ENCODE results near the gene CDCP1. TPM values are rescaled to one million over a fixed set of nuclear protein-coding genes. Genes with fewer than 3 reads are reported as not detected.
"Not testable (repeated sequence)": the region's sequence is repeated elsewhere in the genome, so short reads cannot be mapped to it uniquely, and the experiment has no call there.

The CDCP1 gene
- total RNA-seq, 8 experiments from 2014 or later: under 0.01 to 0.51 (median 0.23) TPM

DNA sequence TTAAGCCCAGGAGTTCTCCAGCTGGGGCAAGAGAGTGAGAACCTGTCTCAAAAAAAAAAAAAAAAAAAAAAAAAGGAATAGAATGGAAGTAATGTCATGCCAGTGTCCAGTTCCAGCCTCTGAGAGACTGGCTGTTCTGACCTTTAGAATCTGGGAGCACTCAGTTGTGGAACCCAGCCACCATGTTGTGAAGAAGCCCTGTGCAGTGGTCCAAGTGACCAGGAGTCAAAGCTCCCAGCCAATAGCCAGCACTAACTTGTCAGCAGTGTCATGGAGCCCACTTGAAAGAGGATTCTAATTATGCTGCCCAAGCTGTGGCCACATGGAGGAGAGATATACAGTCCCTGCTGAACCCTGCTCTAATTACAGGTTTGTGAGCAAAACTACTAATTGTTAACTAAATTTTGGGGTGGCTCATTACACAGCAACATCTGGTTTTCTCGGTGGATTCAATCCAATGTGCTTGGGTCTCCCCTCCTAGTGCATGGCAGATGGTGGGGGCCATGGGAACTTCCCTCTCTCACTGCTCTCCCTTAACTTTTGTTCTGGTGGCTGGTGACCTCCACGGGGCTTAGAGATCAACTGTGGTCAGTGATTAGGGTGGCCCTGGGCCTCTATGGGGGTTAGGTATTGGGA, 64.6 kb downstream of the CDCP1 start:
- no peak for ATAC-seq (replicated peaks in 6 of 8)
- no peak overlapping the region for H3K4me3 ChIP-seq
- H3K27ac ChIP-seq: no peak overlapping the region
- in situ Hi-C loops (cut with MboI; ENCODE audit: low pct_unique_long_range_greater_than_20kb in 2 of 9, low sequenced_read_pairs in 9 of 9, unreplicated experiment in 9 of 9): no loop called here
- 0 to 100% (median 86%) methylated on average over 1 to 2 of the region's 2 CpGs; no CpG with 5 or more reads in 5 of the 10 experiments for WGBS, 10 experiments
- no peaks in the 10 kb centered on the region for H3K4me1 ChIP-seq (replicated peaks in 1 of 2)

DNA sequence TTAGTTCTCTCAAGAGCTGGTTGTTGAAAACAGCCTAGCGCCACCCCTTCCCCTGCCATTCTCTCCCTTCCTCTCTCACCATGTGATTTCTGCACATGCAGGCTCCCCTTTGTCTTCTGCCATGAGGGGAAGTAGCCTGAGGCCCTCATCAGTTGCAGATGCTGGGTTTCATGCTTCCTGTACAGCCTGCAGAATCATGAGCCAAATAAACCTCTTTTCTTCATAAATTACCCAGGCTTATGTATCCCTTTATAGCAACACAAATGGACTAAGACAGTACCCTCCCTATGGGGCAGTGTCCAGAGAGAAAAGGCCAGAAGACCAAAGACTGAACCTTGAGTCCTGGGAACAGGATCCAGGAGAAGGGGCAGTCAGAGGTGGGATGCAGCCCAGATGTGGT, 65.4 kb downstream of the CDCP1 start:
- WGBS, 10 experiments: 40 to 100% (median 89%) methylated on average over 1 of the region's 1 CpG; no CpG with 5 or more reads in 5 of the 10 experiments
- no peak overlapping the region for H3K4me3 ChIP-seq
- no peaks in the 10 kb centered on the region for H3K4me1 ChIP-seq (replicated peaks in 1 of 2)
- no peak for ATAC-seq (replicated peaks in 6 of 8)
- no peak overlapping the region for H3K27ac ChIP-seq
- in situ Hi-C loops (cut with MboI; ENCODE audit: low pct_unique_long_range_greater_than_20kb in 2 of 9, low sequenced_read_pairs in 9 of 9, unreplicated experiment in 9 of 9): no loop called here

DNA sequence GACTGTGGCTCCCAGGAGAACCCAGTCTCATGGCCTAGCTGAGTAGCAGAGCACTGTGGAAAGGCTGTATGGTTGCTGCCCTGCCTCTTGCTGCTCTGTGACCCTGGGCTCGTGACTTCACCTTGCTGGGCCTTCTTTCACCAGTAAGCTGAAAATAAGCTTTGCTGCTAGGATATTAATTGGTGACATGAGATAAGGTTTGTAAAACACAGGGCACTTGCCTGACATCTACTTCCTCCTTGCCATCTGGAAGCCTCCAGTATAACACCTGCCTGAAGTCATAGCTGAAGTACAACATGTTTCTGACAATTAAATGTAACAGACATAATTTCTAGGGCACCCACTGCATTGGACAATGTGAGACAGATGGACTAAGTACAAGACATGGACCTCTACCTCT, 66.5 kb downstream of the CDCP1 start:
- no peak for ATAC-seq (replicated peaks in 6 of 8)
- H3K4me3 ChIP-seq: no peak overlapping the region
- 50 to 100% (median 80%) methylated on average over 1 of the region's 1 CpG; no CpG with 5 or more reads in 6 of the 10 experiments for WGBS, 10 experiments
- H3K27ac ChIP-seq: no peak overlapping the region
- H3K4me1 ChIP-seq (replicated peaks in 1 of 2): no peaks in the 10 kb centered on the region
- in situ Hi-C loops (cut with MboI; ENCODE audit: low pct_unique_long_range_greater_than_20kb in 2 of 9, low sequenced_read_pairs in 9 of 9, unreplicated experiment in 9 of 9): no loop called here

DNA sequence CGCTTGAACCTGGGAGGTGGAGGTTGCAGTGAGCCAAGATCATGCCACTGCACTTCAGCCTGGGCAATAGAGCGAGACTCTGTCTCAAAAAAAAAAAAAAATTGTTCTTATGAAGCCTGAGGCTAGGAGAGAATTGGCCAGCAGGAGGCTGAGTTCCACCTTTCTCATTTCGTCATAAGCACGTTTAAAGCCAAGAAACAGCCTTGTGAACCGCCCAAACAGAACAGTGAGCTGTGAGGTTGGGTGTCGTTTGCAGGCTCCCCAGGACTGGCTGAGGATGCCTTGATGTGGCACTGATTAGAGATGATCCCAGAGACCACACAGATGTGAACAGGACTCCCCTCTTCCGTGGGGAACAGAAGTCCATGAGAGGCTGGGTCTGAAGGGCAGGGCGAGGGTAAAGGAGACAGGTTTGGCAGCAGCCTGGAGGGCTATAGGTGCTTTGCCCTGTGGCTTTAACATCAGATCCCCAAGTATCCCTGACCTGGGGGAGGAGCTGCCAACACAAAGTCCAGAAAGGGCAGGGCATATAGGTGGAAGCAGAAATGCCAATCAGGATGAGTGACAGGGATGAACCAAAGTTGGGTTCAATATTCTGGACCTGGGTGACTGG, 67.2 kb downstream of the CDCP1 start:
- Histone ChIP-seq H3K4me1 (replicated peaks in 1 of 2) (no peaks in the 10 kb centered on the region), H3K27ac (no peak overlapping the region), H3K4me3 (no peak overlapping the region)
- peak in 2 of 8 experiments; percentile 13 to 36 for ATAC-seq (replicated peaks in 6 of 8)
- in situ Hi-C loops (cut with MboI; ENCODE audit: low pct_unique_long_range_greater_than_20kb in 2 of 9, low sequenced_read_pairs in 9 of 9, unreplicated experiment in 9 of 9): no loop called here
- WGBS, 10 experiments: 77 to 100% (median 89%) methylated on average over 2 to 6 of the region's 8 CpGs; no CpG with 5 or more reads in 3 of the 10 experiments

DNA sequence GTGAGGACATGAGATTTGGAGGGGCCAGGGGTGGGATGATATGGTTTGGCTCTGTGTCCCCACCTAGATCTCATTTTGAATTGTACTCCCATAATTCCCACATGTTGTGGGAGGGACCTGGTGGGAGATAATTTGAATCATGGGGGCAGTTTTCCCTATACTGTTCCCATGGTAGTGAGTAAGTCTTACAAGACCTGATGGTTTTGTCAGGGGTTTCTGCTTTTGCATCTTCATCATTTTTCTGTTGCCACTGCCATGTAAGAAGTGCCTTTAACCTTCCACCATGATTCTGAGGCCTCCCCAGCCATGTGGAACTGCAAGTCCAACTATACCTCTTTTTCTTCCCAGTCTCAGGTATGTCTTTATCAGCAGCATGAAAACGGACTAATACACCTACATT, 67.9 kb downstream of the CDCP1 start:
- H3K4me1 ChIP-seq (replicated peaks in 1 of 2); in situ Hi-C loops (cut with MboI; ENCODE audit: low pct_unique_long_range_greater_than_20kb in 2 of 9, low sequenced_read_pairs in 9 of 9, unreplicated experiment in 9 of 9); ATAC-seq (replicated peaks in 6 of 8); H3K4me3 ChIP-seq; H3K27ac ChIP-seq: not testable (repeated sequence)
- 20 to 88% (median 67%) methylated on average over 1 of the region's 1 CpG; no CpG with 5 or more reads in 4 of the 10 experiments for WGBS, 10 experiments

DNA sequence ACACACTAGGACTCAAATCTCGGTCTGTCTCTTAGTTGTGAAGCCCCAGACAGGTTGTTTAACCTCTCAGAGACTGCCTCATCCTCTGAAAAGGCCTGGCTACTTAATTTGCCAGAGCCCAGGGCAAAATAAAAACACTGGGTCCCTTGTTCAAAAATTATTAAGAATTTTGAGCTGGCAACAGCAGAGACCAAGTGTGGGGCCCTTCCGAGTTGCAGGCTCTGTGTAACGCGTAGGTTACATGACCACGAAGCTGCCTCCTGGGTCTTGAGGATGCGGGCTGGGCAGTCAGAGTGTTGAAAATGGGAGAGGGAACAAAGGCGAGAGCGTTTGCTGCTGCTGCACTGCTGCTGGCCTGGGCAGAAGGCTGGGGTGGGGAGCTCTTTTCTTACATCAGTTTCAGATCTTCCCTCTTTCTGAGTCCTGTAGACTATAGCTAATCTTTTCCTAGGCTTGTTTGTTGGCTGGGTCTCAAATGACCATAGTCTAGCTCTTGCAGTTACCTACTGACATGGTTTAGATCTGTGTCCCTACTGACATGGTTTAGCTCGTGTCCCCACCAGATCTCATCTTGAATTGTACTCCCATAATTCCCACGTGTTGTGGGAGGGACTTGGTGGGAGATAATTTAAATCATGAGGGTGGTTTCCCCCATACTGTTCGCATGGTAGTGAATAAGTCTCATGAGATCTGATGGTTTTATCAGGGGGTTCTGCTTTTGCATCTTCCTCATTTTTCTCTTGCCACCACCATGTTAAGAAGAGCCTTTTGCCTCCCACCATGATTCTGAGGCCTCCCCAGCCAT, 70.2 kb downstream of the CDCP1 start:
- 20 to 96% (median 78%) methylated on average over 1 to 9 of the region's 11 CpGs for WGBS, 10 experiments
- Histone ChIP-seq H3K4me3 (no peak overlapping the region), H3K27ac (no peak overlapping the region), H3K4me1 (replicated peaks in 1 of 2) (no peaks in the 10 kb centered on the region)
- in situ Hi-C loops (cut with MboI; ENCODE audit: low pct_unique_long_range_greater_than_20kb in 2 of 9, low sequenced_read_pairs in 9 of 9, unreplicated experiment in 9 of 9): no loop called here
- no peak for ATAC-seq (replicated peaks in 6 of 8)

DNA sequence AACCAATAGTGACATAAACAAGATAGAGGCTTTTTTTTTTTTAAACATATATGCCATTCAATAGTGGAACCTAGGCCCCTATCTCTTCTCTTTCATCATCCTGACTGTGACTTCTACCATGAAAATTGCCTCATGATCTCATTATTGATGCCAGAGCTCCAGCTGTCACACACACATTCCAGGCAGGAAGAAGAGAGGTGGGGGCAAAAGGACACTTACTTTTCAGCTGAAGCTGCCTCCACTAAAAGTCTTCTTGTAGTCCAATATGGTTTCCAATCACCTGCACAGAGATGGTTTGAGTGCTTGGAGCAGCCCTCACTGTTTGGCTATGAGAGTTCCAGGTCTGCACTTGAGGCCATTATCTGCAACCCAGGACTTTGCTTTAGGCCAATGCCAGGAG, 75.1 kb downstream of the CDCP1 start:
- no peak overlapping the region for H3K4me3 ChIP-seq
- peaks cover 0 to 4% of the 10 kb centered on the region in 2 donors for H3K4me1 ChIP-seq (replicated peaks in 1 of 2)
- no peak for ATAC-seq (replicated peaks in 6 of 8)
- H3K27ac ChIP-seq: no peak overlapping the region
- in situ Hi-C loops (cut with MboI; ENCODE audit: low pct_unique_long_range_greater_than_20kb in 2 of 9, low sequenced_read_pairs in 9 of 9, unreplicated experiment in 9 of 9): no loop called here

DNA sequence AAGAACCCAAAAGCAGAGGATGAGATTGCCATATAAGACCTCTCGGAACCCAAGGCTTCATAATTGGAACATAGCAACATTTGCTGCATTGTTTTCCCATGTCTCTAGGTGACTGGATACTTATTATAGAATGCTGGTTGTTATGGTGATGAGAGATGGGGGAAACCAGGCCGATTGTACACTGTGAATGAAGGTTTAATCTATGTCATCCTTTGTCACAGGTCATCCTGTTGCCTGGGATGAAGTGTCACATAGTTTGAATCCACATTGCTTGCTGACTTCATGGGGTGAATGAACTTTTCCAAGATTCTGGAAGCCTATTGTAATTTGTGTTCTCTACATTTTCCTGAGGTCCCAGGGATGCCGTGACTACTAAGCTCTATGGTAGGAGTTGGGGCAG, 78.2 kb downstream of the CDCP1 start:
- 20 to 100% (median 66%) methylated on average over 1 to 3 of the region's 3 CpGs; no CpG with 5 or more reads in 3 of the 10 experiments for WGBS, 10 experiments
- H3K4me3 ChIP-seq: no peak overlapping the region
- in situ Hi-C loops (cut with MboI; ENCODE audit: low pct_unique_long_range_greater_than_20kb in 2 of 9, low sequenced_read_pairs in 9 of 9, unreplicated experiment in 9 of 9): no loop called here
- peak overlapping the region in 1 of 2 donors; percentile 10 for H3K27ac ChIP-seq
- peaks cover 0 to 4% of the 10 kb centered on the region in 2 donors for H3K4me1 ChIP-seq (replicated peaks in 1 of 2)
- peak in 3 of 8 experiments; percentile 62 to 96 (median 68) for ATAC-seq (replicated peaks in 6 of 8)

DNA sequence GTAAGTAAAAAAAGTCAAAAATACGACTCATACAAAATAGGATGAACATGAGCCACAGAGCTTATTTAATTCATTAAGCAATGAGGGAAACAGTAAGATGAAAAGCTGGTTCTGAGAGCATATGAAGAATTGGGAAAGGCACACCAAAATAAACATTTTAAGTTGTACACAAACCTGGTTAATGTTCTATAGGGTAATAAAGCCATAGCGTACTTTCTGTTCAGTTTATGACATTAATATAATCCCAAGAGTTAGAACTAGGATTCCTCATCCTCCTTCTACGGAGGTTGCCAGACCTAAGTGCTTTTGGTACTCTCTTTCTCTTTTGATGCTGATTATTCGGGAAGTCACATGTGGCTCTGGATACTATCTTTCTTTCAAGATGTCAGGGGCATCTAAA, 78.7 kb downstream of the CDCP1 start:
- WGBS, 10 experiments: 38 to 100% (median 83%) methylated on average over 1 to 3 of the region's 4 CpGs; no CpG with 5 or more reads in 1 of the 10 experiments
- Histone ChIP-seq H3K4me1 (replicated peaks in 1 of 2) (peaks cover 0 to 4% of the 10 kb centered on the region in 2 donors), H3K27ac (no peak overlapping the region), H3K4me3 (no peak overlapping the region)
- no peak for ATAC-seq (replicated peaks in 6 of 8)
- in situ Hi-C loops (cut with MboI; ENCODE audit: low pct_unique_long_range_greater_than_20kb in 2 of 9, low sequenced_read_pairs in 9 of 9, unreplicated experiment in 9 of 9): no loop called here

DNA sequence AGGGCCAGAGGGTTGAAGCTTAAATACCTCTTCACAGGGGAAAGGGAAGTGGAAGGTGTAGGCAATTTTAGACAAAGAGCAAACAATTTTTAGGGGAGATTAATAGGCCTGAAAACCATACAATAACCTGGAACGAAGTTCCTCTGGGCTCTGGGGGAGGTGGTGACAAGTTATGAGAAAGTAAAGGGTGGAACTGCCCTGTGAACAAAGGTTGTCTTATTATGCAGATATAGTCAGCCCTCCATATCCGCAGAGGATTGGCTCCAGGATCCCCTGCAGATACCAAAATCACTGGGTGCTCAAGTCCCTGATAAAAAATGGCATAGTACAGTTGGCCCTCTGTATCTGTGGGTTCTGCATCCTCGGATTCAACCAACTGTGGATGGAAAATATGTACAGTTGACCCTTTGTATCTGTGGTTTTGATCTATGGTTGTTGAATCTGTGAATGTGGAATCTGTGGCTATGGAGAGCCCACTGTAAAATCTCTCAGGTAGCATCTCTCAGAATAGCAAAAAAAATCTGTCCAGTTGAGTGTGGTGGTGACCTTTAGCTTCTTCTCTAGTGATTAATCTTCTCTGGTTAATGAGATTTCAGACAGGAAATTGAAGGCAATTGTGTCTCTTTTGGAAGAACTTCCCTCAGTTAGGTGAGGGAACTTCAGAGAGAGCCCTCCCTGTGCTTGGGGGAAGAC, 79.9 kb downstream of the CDCP1 start:
- no peak for ATAC-seq (replicated peaks in 6 of 8)
- in situ Hi-C loops (cut with MboI; ENCODE audit: low pct_unique_long_range_greater_than_20kb in 2 of 9, low sequenced_read_pairs in 9 of 9, unreplicated experiment in 9 of 9): no loop called here
- Histone ChIP-seq H3K4me3 (no peak overlapping the region), H3K4me1 (replicated peaks in 1 of 2) (peaks cover 0 to 4% of the 10 kb centered on the region in 2 donors), H3K27ac (no peak overlapping the region)
- WGBS, 10 experiments: 40 to 100% (median 80%) methylated on average over 1 to 3 of the region's 3 CpGs; no CpG with 5 or more reads in 3 of the 10 experiments

DNA sequence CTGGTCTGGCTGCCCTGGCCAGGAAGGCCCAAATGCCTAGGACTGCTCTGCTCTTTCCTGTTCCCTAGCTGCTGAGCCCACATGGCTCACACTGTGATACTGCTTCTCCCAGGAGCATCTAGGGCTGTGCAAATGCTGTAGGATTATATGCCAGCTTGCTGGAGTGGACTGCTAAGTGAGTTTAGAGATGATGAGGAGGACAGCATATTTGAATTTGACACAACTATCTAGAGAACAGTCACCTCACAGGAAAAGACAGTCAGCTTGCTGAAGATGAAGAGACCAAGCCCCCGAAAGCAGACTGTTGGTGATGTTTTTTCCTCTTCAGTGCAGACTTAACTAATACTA, 80.8 kb downstream of the CDCP1 start:
- in situ Hi-C loops (cut with MboI; ENCODE audit: low pct_unique_long_range_greater_than_20kb in 2 of 9, low sequenced_read_pairs in 9 of 9, unreplicated experiment in 9 of 9): no loop called here
- 75 to 100% (median 92%) methylated on average over 1 of the region's 1 CpG; no CpG with 5 or more reads in 4 of the 10 experiments for WGBS, 10 experiments
- H3K4me3 ChIP-seq: no peak overlapping the region
- ATAC-seq (replicated peaks in 6 of 8): no peak
- no peak overlapping the region for H3K27ac ChIP-seq
- H3K4me1 ChIP-seq (replicated peaks in 1 of 2): peaks cover 0 to 4% of the 10 kb centered on the region in 2 donors

DNA sequence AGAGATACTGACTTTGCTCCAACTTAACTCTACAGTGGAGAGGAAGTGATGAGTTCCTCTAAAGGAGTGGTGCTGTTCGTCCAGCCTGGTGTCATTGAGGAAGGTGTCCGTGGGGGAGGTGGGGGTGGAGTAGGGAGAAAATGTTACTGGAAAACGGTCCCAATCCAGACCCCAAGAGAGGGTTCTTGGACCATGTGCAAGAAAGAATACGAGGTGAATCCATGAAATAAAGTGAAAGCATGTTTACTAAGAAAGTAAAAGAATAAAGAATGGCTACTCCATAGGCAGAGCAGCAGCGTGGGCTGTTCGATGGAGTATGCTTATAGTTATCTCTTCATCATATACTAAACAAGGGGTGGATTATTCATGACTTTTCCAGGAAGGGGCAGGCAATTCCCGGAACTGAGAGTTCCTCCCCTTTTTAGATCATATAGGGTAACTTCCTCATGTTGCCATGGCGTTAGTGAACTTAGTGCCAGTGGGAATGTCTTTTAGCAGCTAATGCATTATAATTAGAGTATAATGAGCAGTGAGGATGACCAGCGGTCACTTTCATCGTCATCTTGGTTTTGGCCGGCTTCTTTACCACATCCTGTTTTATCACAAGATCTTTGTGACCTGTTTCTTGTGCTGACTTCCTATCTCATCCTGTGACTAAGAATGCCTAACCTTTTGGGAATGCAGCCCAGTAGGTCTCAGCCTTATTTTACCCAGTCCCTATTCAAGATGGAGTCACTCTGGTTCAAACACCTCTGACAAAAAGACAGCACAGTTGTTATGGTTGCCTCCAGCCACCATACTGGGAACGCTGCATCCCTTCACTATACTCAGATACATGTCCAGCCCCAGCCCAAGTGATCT, 81.4 kb downstream of the CDCP1 start:
- in situ Hi-C loops (cut with MboI; ENCODE audit: low pct_unique_long_range_greater_than_20kb in 2 of 9, low sequenced_read_pairs in 9 of 9, unreplicated experiment in 9 of 9): no loop called here
- 19 to 100% (median 70%) methylated on average over 1 to 10 of the region's 12 CpGs for WGBS, 10 experiments
- Histone ChIP-seq H3K27ac (no peak overlapping the region), H3K4me1 (replicated peaks in 1 of 2) (peaks cover 0 to 4% of the 10 kb centered on the region in 2 donors), H3K4me3 (no peak overlapping the region)
- peak in 4 of 8 experiments; percentile 4 to 38 (median 33) for ATAC-seq (replicated peaks in 6 of 8)
